ENCODE results near the gene PLN. TPM values are rescaled to one million over a fixed set of nuclear protein-coding genes. Genes with fewer than 3 reads are reported as not detected.

Gene PLN
- total and polyA plus RNA-seq, 9 of the 15 experiments (the other 6 are each of a cell fraction or from before 2014, with no cell fraction given), result 0.03 to 0.30 (median 0.03) TPM; not detected in 6

DNA sequence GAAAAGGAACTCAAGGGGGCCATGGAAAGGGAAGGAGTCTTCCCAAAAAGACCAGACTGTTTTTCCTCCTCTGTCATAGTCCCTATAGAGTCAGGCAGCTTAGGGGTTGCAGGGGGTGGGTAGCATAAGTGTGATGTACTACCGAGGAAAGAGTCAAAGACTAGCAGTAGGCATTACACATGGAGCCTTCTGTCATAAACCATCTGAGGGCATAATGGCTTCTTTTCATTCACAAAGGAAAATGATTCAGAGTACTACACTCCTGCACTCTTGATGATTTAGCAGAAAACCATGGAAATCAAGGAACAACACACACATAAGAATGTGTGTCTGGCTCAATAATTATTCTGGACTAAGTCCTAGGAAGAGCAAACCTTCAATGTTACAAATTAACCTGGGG is 14.9 kb downstream of the PLN start:
- peaks cover 10% of the 10 kb centered on the region; the same call in 2 of the 3 replicates for H3K36me3 ChIP-seq (ENCODE audit: control insufficient read depth, insufficient read depth, low read length)
- ChIA-PET CTCF (ENCODE audit: low intra/inter-chr PET ratio) (no interaction called here), POLR2A (no interaction called here)
- no peaks in the 10 kb centered on the region for H4K20me1 ChIP-seq (replicated peaks; ENCODE audit: control insufficient read depth, insufficient read depth, low read length)
- intact Hi-C loops (cut with micrococcal nuclease), result no loop called here
- H2AFZ ChIP-seq (ENCODE audit: low read depth, low read length), result no peak overlapping the region
- H3K9ac ChIP-seq (ENCODE audit: insufficient read depth in 1 of 2, low read depth in 2 of 2, low read length in 2 of 2), result no peak overlapping the region
- no peaks in the 10 kb centered on the region for H3K9me3 ChIP-seq (replicated peaks; ENCODE audit: control insufficient read depth, insufficient read depth, low read depth, low read length)
- no peak for TF ChIP-seq ZNF75A (CRISPR knock-in tag; IDR thresholded peaks at IDR 0.05)
- TF ChIP-seq HDGF (IDR thresholded peaks at IDR 0.05), result no peak
- TF ChIP-seq, protein P1, sequence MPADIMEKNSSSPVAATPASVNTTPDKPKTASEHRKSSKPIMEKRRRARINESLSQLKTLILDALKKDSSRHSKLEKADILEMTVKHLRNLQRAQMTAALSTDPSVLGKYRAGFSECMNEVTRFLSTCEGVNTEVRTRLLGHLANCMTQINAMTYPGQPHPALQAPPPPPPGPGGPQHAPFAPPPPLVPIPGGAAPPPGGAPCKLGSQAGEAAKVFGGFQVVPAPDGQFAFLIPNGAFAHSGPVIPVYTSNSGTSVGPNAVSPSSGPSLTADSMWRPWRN (IDR thresholded peaks at IDR 0.05; ENCODE audit: low read depth), result no peak
- TF ChIP-seq PTBP1 (IDR thresholded peaks at IDR 0.05; ENCODE audit: low read depth, low read length), result no peak
- ATAC-seq (no peak), FAIRE-seq (no peak), DNase-seq (ENCODE audit: extremely low read depth in 1 of 4, low spot score in 3 of 4) (no peak)
- H3K79me2 ChIP-seq (ENCODE audit: control insufficient read depth, insufficient read depth, low read length), result no peaks in the 10 kb centered on the region
- BruUV-seq (replicated peaks), result no TSS peak
- H3K27ac ChIP-seq (ENCODE audit: extremely low read depth, low read depth, low read length), result no peak overlapping the region
- H3K4me3 ChIP-seq, result no peak overlapping the region
- in situ Hi-C loops (cut with MboI), result no loop called here
- H3K27me3 ChIP-seq (ENCODE audit: control insufficient read depth in 2 of 2, insufficient read depth in 2 of 2, low read length in 2 of 2), result no peaks in the 10 kb centered on the region
- WGBS (ENCODE audit: insufficient coverage, low coverage, missing lambda C conversion rate), result 54% methylated on average over 1 of the region's 1 CpG
- H3K9me1 ChIP-seq (ENCODE audit: control insufficient read depth, insufficient read depth, low read length), result no peaks in the 10 kb centered on the region
- H3K4me2 ChIP-seq (ENCODE audit: insufficient read depth, low read length), result no peak overlapping the region
- H3K4me1 ChIP-seq (replicated peaks in 1 of 2; ENCODE audit: control insufficient read depth in 2 of 2, insufficient read depth in 2 of 2, low read length in 2 of 2), result no peaks in the 10 kb centered on the region; a peak in 1 of 5 replicates

GRCh38 chr6:118565311-118565960 is 17.3 kb downstream of the PLN start:
- Histone ChIP-seq H3K4me1 (replicated peaks in 1 of 2; ENCODE audit: control insufficient read depth in 2 of 2, insufficient read depth in 2 of 2, low read length in 2 of 2) (no peaks in the 10 kb centered on the region; a peak in 1 of 5 replicates), H3K4me3 (no peak overlapping the region), H2AFZ (ENCODE audit: low read depth, low read length) (no peak overlapping the region), H3K9me3 (replicated peaks; ENCODE audit: control insufficient read depth, insufficient read depth, low read depth, low read length) (no peaks in the 10 kb centered on the region), H4K20me1 (replicated peaks; ENCODE audit: control insufficient read depth, insufficient read depth, low read length) (no peaks in the 10 kb centered on the region), H3K4me2 (ENCODE audit: insufficient read depth, low read length) (no peak overlapping the region), H3K9ac (ENCODE audit: insufficient read depth in 1 of 2, low read depth in 2 of 2, low read length in 2 of 2) (no peak overlapping the region), H3K27ac (ENCODE audit: extremely low read depth, low read depth, low read length) (no peak overlapping the region), H3K9me1 (ENCODE audit: control insufficient read depth, insufficient read depth, low read length) (no peaks in the 10 kb centered on the region), H3K36me3 (ENCODE audit: control insufficient read depth, insufficient read depth, low read length) (peaks cover 10% of the 10 kb centered on the region; the same call in 2 of the 3 replicates), H3K27me3 (ENCODE audit: control insufficient read depth in 2 of 2, insufficient read depth in 2 of 2, low read length in 2 of 2) (no peaks in the 10 kb centered on the region), H3K79me2 (ENCODE audit: control insufficient read depth, insufficient read depth, low read length) (no peaks in the 10 kb centered on the region)
- intact Hi-C loops (cut with micrococcal nuclease), result loop anchor here (1.0 to 5.0 kb wide), 4 partner anchors 53 to 235 kb away; no protein-coding TSS in a partner anchor
- DNase-seq (ENCODE audit: extremely low read depth in 1 of 4, low spot score in 3 of 4) (peak; percentile 16 to 44 (median 18)), FAIRE-seq (peak; percentile 77), ATAC-seq (peak; percentile 90)
- no TSS peak for BruUV-seq (replicated peaks)
- ChIA-PET CTCF (ENCODE audit: low intra/inter-chr PET ratio) (interaction anchor here (1.1 to 2.6 kb wide), 4 partner anchors 208 to 545 kb away, joined by 3 to 12 read pairs (median 7); no protein-coding TSS in a partner anchor), POLR2A (interaction anchor here (0.7 to 1.3 kb wide), 2 partner anchors 12 to 144 kb away, joined by 3 to 5 read pairs; no protein-coding TSS in a partner anchor)
- in situ Hi-C loops (cut with MboI), result no loop called here
- WGBS (ENCODE audit: insufficient coverage, low coverage, missing lambda C conversion rate), result 79% methylated on average over 4 of the region's 5 CpGs
- TF ChIP-seq REST (IDR thresholded peaks at IDR 0.05; ENCODE audit: borderline replicate concordance) (peak; percentile 68; the same call in 1 of the 2 replicates), REST (CRISPR knock-in tag; IDR thresholded peaks at IDR 0.05; ENCODE audit: low read depth) (no peak)
